ENCODE results near the gene ERG. TPM values are rescaled to one million over a fixed set of nuclear protein-coding genes. Genes with fewer than 3 reads are reported as not detected.

Gene ERG
- total RNA-seq, 1 experiment from 2014 or later, result not detected

- Histone ChIP-seq H4K20me1 (ENCODE audit: low read length) (no peaks in the 10 kb centered on the region), H3K4me3 (ENCODE audit: low read length) (no peak overlapping the region), H3K36me3 (ENCODE audit: low read depth, low read length) (no peaks in the 10 kb centered on the region), H3K27ac (ENCODE audit: low read length) (no peak overlapping the region), H3F3A (ENCODE audit: low read length, unreplicated experiment) (no peaks in the 10 kb centered on the region), H3K9ac (ENCODE audit: low read length) (no peak overlapping the region), H3K9me3 (ENCODE audit: low read length) (no peaks in the 10 kb centered on the region), H3K4me2 (ENCODE audit: low read length) (no peak overlapping the region), H2AFZ (ENCODE audit: low read length) (no peak overlapping the region), H3K79me2 (ENCODE audit: low read length) (no peaks in the 10 kb centered on the region), H3K4me1 (ENCODE audit: insufficient read depth, low read length) (no peaks in the 10 kb centered on the region), H3K9me2 (replicated peaks; ENCODE audit: low read length) (no peaks in the 10 kb centered on the region), H3K27me3 (ENCODE audit: low read length) (peaks cover 62% of the 10 kb centered on the region)
- BruUV-seq (replicated peaks), result no TSS peak
- TF ChIP-seq EZH2 (IDR thresholded peaks at IDR 0.05; ENCODE audit: low read length, unreplicated experiment), result no peak
- CTCF ChIA-PET, result no interaction called here
- ATAC-seq (no peak), DNase-seq (no peak)
- POLR2A ChIA-PET (ENCODE audit: unreplicated experiment), result no interaction called here
- intact Hi-C loops (cut with micrococcal nuclease), result no loop called here
Observed at GRCh38 chr21:38383411-38384237, 114.7 kb downstream of the ERG start.

GRCh38 chr21:38380481-38381137 lies 117.7 kb downstream of the ERG start:
- ChIA-PET CTCF (no interaction called here), POLR2A (ENCODE audit: unreplicated experiment) (no interaction called here)
- H3K79me2 ChIP-seq (ENCODE audit: low read length), result no peaks in the 10 kb centered on the region
- no peaks in the 10 kb centered on the region for H4K20me1 ChIP-seq (ENCODE audit: low read length)
- no peaks in the 10 kb centered on the region for H3K36me3 ChIP-seq (ENCODE audit: low read depth, low read length)
- ATAC-seq (peak; percentile 46; the same call in 1 of the 2 replicates), DNase-seq (peak; percentile 52)
- H3K9me3 ChIP-seq (ENCODE audit: low read length), result no peaks in the 10 kb centered on the region
- no peaks in the 10 kb centered on the region for H3K9me2 ChIP-seq (replicated peaks; ENCODE audit: low read length)
- peaks cover 51% of the 10 kb centered on the region for H3K27me3 ChIP-seq (ENCODE audit: low read length)
- no peaks in the 10 kb centered on the region for H3K4me1 ChIP-seq (ENCODE audit: insufficient read depth, low read length)
- no peak overlapping the region for H3K4me2 ChIP-seq (ENCODE audit: low read length)
- intact Hi-C loops (cut with micrococcal nuclease), result no loop called here
- H3K27ac ChIP-seq (ENCODE audit: low read length), result no peak overlapping the region
- no peak overlapping the region for H2AFZ ChIP-seq (ENCODE audit: low read length)
- BruUV-seq (replicated peaks), result no TSS peak
- no peak overlapping the region for H3K4me3 ChIP-seq (ENCODE audit: low read length)
- no peak for TF ChIP-seq EZH2phosphoT487 (IDR thresholded peaks at IDR 0.05; ENCODE audit: borderline replicate concordance, low read length)
- TF ChIP-seq CTCF (conservative IDR thresholded peaks at IDR 0.05; ENCODE audit: low read depth, low read length), result peak; percentile 58
- TF ChIP-seq EZH2 (IDR thresholded peaks at IDR 0.05; ENCODE audit: low read length, unreplicated experiment), result no peak
- no peaks in the 10 kb centered on the region for H3F3A ChIP-seq (ENCODE audit: low read length, unreplicated experiment)
- H3K9ac ChIP-seq (ENCODE audit: low read length), result no peak overlapping the region

GRCh38 chr21:38379147-38379546 lies 119.1 kb downstream of the ERG start:
- no peak overlapping the region for H3K27ac ChIP-seq (ENCODE audit: low read length)
- no peaks in the 10 kb centered on the region for H3F3A ChIP-seq (ENCODE audit: low read length, unreplicated experiment)
- no peaks in the 10 kb centered on the region for H3K79me2 ChIP-seq (ENCODE audit: low read length)
- intact Hi-C loops (cut with micrococcal nuclease), result no loop called here
- no peak overlapping the region for H3K4me3 ChIP-seq (ENCODE audit: low read length)
- BruUV-seq (replicated peaks), result no TSS peak
- H3K36me3 ChIP-seq (ENCODE audit: low read depth, low read length), result no peaks in the 10 kb centered on the region
- no peaks in the 10 kb centered on the region for H3K4me1 ChIP-seq (ENCODE audit: insufficient read depth, low read length)
- H3K9me2 ChIP-seq (replicated peaks; ENCODE audit: low read length), result no peaks in the 10 kb centered on the region
- no peak overlapping the region for H3K9ac ChIP-seq (ENCODE audit: low read length)
- DNase-seq, result no peak
- H4K20me1 ChIP-seq (ENCODE audit: low read length), result no peaks in the 10 kb centered on the region
- peaks cover 51% of the 10 kb centered on the region for H3K27me3 ChIP-seq (ENCODE audit: low read length)
- CTCF ChIA-PET, result no interaction called here
- ATAC-seq, result no peak
- H3K4me2 ChIP-seq (ENCODE audit: low read length), result no peak overlapping the region
- POLR2A ChIA-PET (ENCODE audit: unreplicated experiment), result no interaction called here
- TF ChIP-seq CTCF (conservative IDR thresholded peaks at IDR 0.05; ENCODE audit: low read depth, low read length) (no peak), EZH2 (IDR thresholded peaks at IDR 0.05; ENCODE audit: low read length, unreplicated experiment) (no peak), EZH2phosphoT487 (IDR thresholded peaks at IDR 0.05; ENCODE audit: borderline replicate concordance, low read length) (no peak)
- no peak overlapping the region for H2AFZ ChIP-seq (ENCODE audit: low read length)
- H3K9me3 ChIP-seq (ENCODE audit: low read length), result no peaks in the 10 kb centered on the region
